Neuronal stem cell (in vitro differentiated cells): ENCODE measurements around the gene RABL6.

ENCODE experiments used
- DNase-seq: peaks from one replicate; pipeline ENCODE4 v3.0.0-alpha.2; 2013; ENCODE audit warnings: low spot score
- H2AFZ ChIP-seq: one replicate; pipeline ENCODE4 v1.6.1; 2013; ENCODE audit warnings: mild to moderate bottlenecking, low read length, inconsistent platforms
- H2AK5ac ChIP-seq: 2 replicates; pipeline ENCODE4 v1.6.1; 2013; ENCODE audit warnings: low read depth, mild to moderate bottlenecking, inconsistent platforms, low read length, moderate library complexity, mixed read lengths
- H2BK120ac ChIP-seq: 2 replicates; pipeline ENCODE4 v1.6.1; 2013; ENCODE audit warnings: low read depth, mild to moderate bottlenecking, inconsistent platforms, low read length, moderate library complexity, mixed read lengths
- H2BK12ac ChIP-seq: one replicate; pipeline ENCODE4 v1.6.1; 2013; ENCODE audit warnings: low read length, inconsistent platforms
- H2BK15ac ChIP-seq: 2 replicates; pipeline ENCODE4 v1.6.1; 2013; ENCODE audit warnings: mild to moderate bottlenecking, low read length, inconsistent platforms, mixed read lengths
- H2BK5ac ChIP-seq: one replicate; pipeline ENCODE4 v1.6.1; 2013; ENCODE audit warnings: inconsistent platforms, mild to moderate bottlenecking, low read length, moderate library complexity
- H3K14ac ChIP-seq: one replicate; pipeline ENCODE4 v1.6.1; 2013; ENCODE audit warnings: low read length, inconsistent platforms
- H3K18ac ChIP-seq: 2 replicates; pipeline ENCODE4 v1.6.1; 2013; ENCODE audit warnings: low read length, inconsistent platforms
- H3K23ac ChIP-seq: 2 replicates; pipeline ENCODE4 v1.6.1; 2013; ENCODE audit warnings: low read depth, mild to moderate bottlenecking, mixed read lengths, low read length, inconsistent platforms; ENCODE audit not compliant: poor library complexity
- H3K27ac ChIP-seq: replicated peaks from 3 replicates; pipeline ENCODE4 v1.5.1; 2013; ENCODE audit warnings: low read length, inconsistent platforms
- H3K27me3 ChIP-seq, 3 experiments: 2 replicates each; pipeline ENCODE4 v1.6.1; 2013; ENCODE audit warnings: low read length in 3 of 3, mild to moderate bottlenecking in 2 of 3, inconsistent platforms in 1 of 3, low read depth in 1 of 3, mixed read lengths in 1 of 3, moderate library complexity in 1 of 3; ENCODE audit not compliant: control insufficient read depth in 3 of 3, insufficient read depth in 3 of 3
- H3K36me3 ChIP-seq, 2 donors: replicated peaks in 1 of 2; 2 replicates each; pipeline ENCODE4 v1.6.1; 2013; ENCODE audit warnings: low read length in 2 of 2; ENCODE audit not compliant: control insufficient read depth in 2 of 2, insufficient read depth in 2 of 2
- H3K4ac ChIP-seq: 2 replicates; pipeline ENCODE4 v1.6.1; 2013; ENCODE audit warnings: inconsistent platforms, mild to moderate bottlenecking, low read length, moderate library complexity
- H3K4me1 ChIP-seq, 2 donors: 1 replicate in 1 of 2; 2 replicates in 1 of 2; pipeline ENCODE4 v1.6.1; 2013; ENCODE audit warnings: low read length in 2 of 2, low read depth in 1 of 2; ENCODE audit not compliant: control insufficient read depth in 2 of 2, insufficient read depth in 1 of 2
- H3K4me2 ChIP-seq: one replicate; pipeline ENCODE4 v1.6.1; 2013; ENCODE audit warnings: mild to moderate bottlenecking, low read length, inconsistent platforms; ENCODE audit not compliant: insufficient read depth, poor library complexity, severe bottlenecking
- H3K4me3 ChIP-seq, 2 donors: 2 replicates each; pipeline ENCODE4 v1.5.1; 2013; ENCODE audit warnings: low read length in 2 of 2, mild to moderate bottlenecking in 2 of 2, inconsistent platforms in 1 of 2, moderate library complexity in 1 of 2
- H3K79me1 ChIP-seq: one replicate; pipeline ENCODE4 v1.6.1; 2013; ENCODE audit warnings: low read depth, mild to moderate bottlenecking, inconsistent platforms, low read length, moderate library complexity
- H3K9ac ChIP-seq: one replicate; pipeline ENCODE4 v1.6.1; 2013; ENCODE audit warnings: mild to moderate bottlenecking, low read depth, low read length, inconsistent platforms; ENCODE audit not compliant: poor library complexity
- H3K9me3 ChIP-seq, 2 donors: replicated peaks in 1 of 2; 2 replicates each; pipeline versions ENCODE3 to v1.6.1; 2013; ENCODE audit warnings: low read length in 2 of 2, mild to moderate bottlenecking in 2 of 2, inconsistent platforms in 1 of 2, low read depth in 1 of 2, mixed read lengths in 1 of 2, moderate library complexity in 1 of 2; ENCODE audit not compliant: control insufficient read depth in 2 of 2, insufficient read depth in 1 of 2
- H4K8ac ChIP-seq: one replicate; pipeline ENCODE4 v1.6.1; 2013; ENCODE audit warnings: low read depth, mild to moderate bottlenecking, inconsistent platforms, low read length, moderate library complexity
- H4K91ac ChIP-seq: one replicate; pipeline ENCODE4 v1.6.1; 2013; ENCODE audit warnings: low read length, low read depth, mild to moderate bottlenecking, inconsistent platforms; ENCODE audit not compliant: poor library complexity
- WGBS, 2 donors: extraction: QIAGEN DNeasy Blood & Tissue Kit; methylation state at CpG; one replicate each; pipeline ENCODE4 v1.1.7; 2013; ENCODE audit warnings: missing lambda C conversion rate in 2 of 2, mixed read lengths in 1 of 2; ENCODE audit not compliant: insufficient read length in 2 of 2, insufficient replicate concordance in 1 of 2; ENCODE audit errors: extremely low coverage in 2 of 2; 5-methylcytosine and 5-hydroxymethylcytosine counted together

RABL6 gene

DNA sequence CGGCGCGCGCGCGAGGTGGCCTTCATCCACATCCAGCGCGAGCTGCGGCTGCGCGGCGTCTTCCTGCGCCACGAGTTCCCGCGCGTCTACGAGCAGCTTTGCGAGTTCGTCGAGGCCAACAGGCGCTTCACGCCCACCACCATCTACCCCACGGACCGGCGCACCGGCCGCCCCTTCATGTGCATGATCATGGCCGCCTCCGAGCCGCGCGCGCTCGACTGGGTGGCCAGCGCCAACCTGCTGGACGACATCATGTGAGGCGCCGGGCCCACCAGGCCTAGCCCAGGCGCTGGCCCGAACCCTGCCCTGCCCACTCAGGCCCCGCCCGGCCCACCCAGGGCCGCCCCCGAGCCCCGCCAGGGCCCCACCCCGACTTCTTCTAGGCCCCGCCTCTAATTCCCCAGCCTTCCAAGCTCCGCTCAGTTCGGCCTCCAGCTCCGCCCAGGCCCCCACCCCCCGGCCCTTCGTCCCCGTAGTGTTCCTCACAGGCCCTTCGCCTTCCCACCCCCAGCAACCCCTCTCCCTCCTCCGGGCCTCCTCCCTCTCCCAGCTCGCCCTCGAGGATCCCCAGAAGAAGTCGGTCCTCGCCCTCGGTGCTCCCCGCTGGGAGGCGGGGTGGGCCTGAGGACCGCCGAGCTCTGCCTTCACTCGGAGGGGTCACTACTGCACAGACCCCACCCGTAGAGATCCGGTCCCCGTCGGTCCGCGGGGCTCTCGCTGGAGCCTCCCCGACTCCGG is 39.5 kb downstream of the RABL6 start:
- Histone ChIP-seq H3K9me3 (peaks cover 0 to 6% of the 10 kb centered on the region in 2 donors), H3K14ac (peak overlapping the region; percentile 90), H3K18ac (peak overlapping the region; percentile 97), H3K9ac (peak overlapping the region; percentile 95), H2AFZ (peak overlapping the region; percentile 97), H4K8ac (no peak overlapping the region), H3K36me3 (peaks cover 16 to 24% of the 10 kb centered on the region in 2 donors), H3K4me2 (peak overlapping the region; percentile 98), H3K79me1 (peaks cover 27% of the 10 kb centered on the region), H3K4ac (peak overlapping the region; percentile 76), H3K23ac (peak overlapping the region; percentile 98), H2AK5ac (peak overlapping the region; percentile 94), H2BK120ac (peak overlapping the region; percentile 16), H3K4me1 (peaks cover 13 to 22% of the 10 kb centered on the region in 2 donors), H4K91ac (peak overlapping the region; percentile 96), H3K27me3 (peaks cover 0 to 15% (median 11%) of the 10 kb centered on the region in 3 experiments), H3K27ac (peak overlapping the region; percentile 67), H3K4me3 (peak overlapping the region; percentile 89 to 96), H2BK15ac (peak overlapping the region; percentile 97), H2BK12ac (peak overlapping the region; percentile 58), H2BK5ac (peak overlapping the region; percentile 66)
- DNase-seq: peak; percentile 70
- no CpG with 5 or more reads among the region's 75 CpGs for WGBS, 2 donors

DNA sequence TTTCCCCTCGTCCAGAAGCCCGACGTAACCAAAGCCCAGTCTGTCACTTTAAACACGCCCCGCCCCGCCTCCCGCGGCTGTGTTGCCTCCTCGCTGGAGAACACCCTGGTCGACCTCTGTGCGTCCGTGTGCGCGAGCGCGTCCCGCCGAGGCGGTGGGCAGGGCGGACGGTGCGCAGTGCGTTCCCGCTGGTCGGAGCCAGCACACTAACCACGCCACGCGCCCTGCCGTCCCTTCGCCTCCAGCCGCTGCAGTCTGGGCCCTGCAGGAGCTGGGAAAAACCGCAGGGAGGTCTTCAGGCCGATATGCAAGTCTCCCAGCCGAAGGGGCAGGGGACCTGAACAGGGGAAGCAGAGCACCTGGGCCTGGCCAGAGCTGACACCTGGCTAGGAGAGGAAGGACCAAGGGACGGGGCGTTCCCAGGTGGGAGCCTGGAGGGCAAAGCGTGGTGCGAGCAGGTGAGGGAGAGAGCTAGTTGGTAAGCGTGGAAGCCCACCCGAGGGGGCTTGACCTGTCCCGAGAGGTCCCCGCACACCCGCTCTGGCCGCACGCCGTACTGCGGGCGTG is 40.2 kb downstream of the RABL6 start:
- H3K14ac ChIP-seq: peak overlapping the region; percentile 98
- H2AFZ ChIP-seq: peak overlapping the region; percentile 97
- H3K4me1 ChIP-seq: peaks cover 9 to 21% of the 10 kb centered on the region in 2 donors
- peak overlapping the region; percentile 99 for H2BK5ac ChIP-seq
- peak overlapping the region; percentile 90 for H2BK12ac ChIP-seq
- peak overlapping the region; percentile 89 to 96 for H3K4me3 ChIP-seq
- H3K9me3 ChIP-seq: peaks cover 0 to 6% of the 10 kb centered on the region in 2 donors
- peak overlapping the region; percentile 85 for H4K91ac ChIP-seq
- peak overlapping the region; percentile 94 for H3K27ac ChIP-seq
- H3K23ac ChIP-seq: peak overlapping the region; percentile 99
- H3K18ac ChIP-seq: peak overlapping the region; percentile 95
- peak overlapping the region; percentile 96 for H2BK120ac ChIP-seq
- H3K9ac ChIP-seq: peak overlapping the region; percentile 95
- H3K4me2 ChIP-seq: peak overlapping the region; percentile 98
- peak; percentile 78 for DNase-seq
- H2BK15ac ChIP-seq: peak overlapping the region; percentile 96
- peaks cover 16 to 26% of the 10 kb centered on the region in 2 donors for H3K36me3 ChIP-seq
- H2AK5ac ChIP-seq: peak overlapping the region; percentile 100
- H3K27me3 ChIP-seq: peaks cover 0 to 15% (median 11%) of the 10 kb centered on the region in 3 experiments
- peak overlapping the region; percentile 26 for H3K4ac ChIP-seq
- peak overlapping the region; percentile 86 for H4K8ac ChIP-seq
- H3K79me1 ChIP-seq: peaks cover 24% of the 10 kb centered on the region
- WGBS, 2 donors: no CpG with 5 or more reads among the region's 48 CpGs

DNA sequence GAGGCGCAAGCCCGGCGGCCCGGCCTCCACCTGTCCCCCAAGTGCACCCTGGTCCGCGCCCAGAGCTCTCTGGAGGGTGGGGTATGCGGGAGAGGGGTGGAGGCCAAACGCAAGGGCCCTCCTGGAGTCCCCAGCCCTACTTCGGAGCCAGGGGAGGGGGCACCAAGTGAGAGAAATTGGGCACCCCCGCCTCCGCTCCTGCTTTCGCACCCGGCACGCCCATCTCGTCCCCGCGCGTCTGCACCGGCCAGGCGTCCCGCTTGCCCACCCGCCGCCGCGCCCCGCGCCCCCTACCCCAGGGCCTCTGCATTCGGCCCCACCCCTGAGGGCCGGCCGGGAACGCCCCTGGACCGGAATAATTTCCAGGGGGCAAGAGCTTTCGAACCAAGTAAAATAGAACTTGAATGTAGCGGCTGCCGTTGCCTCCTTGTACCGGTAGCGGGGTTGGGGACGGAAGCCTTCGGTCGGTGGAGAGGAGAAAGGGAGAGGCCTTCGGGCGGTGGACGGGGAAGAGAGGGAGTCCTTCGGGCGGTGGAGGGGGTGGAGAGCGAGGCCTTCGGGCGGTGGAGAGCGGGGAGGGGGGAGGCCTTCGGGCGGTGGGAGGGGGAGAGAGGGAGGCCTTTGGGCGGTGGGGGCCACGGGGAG is 40.8 kb downstream of the RABL6 start:
- Histone ChIP-seq H3K4me2 (peak overlapping the region; percentile 98), H4K91ac (no peak overlapping the region), H3K4me1 (peaks cover 9 to 19% of the 10 kb centered on the region in 2 donors), H3K18ac (peak overlapping the region; percentile 97), H3K27ac (peak overlapping the region; percentile 94), H2BK5ac (peak overlapping the region; percentile 99), H4K8ac (peak overlapping the region; percentile 43), H3K36me3 (peaks cover 16 to 26% of the 10 kb centered on the region in 2 donors), H3K4ac (peak overlapping the region; percentile 26), H3K23ac (peak overlapping the region; percentile 99), H2BK15ac (peak overlapping the region; percentile 96), H2BK12ac (peak overlapping the region; percentile 90), H2AK5ac (peak overlapping the region; percentile 100), H3K4me3 (peak overlapping the region; percentile 89 to 96), H3K79me1 (peaks cover 24% of the 10 kb centered on the region), H2AFZ (peak overlapping the region; percentile 97), H3K27me3 (peaks cover 0 to 15% (median 11%) of the 10 kb centered on the region in 3 experiments), H3K14ac (peak overlapping the region; percentile 98), H3K9me3 (peaks cover 0 to 6% of the 10 kb centered on the region in 2 donors), H3K9ac (peak overlapping the region; percentile 95), H2BK120ac (peak overlapping the region; percentile 96)
- DNase-seq: peak; percentile 27
- WGBS, 2 donors: no CpG with 5 or more reads among the region's 53 CpGs
